Gastroesophageal sphincter (tissue), 4 donors: ENCODE data around the gene SF3B2. TPM values are rescaled to one million over a fixed set of nuclear protein-coding genes. Genes with fewer than 3 reads are reported as not detected.
A peak's percentile ranks its signal among the peaks of the same experiment; 100 is the strongest.

Source experiments
- ATAC-seq: fragments of 150-250 bp; one replicate; pipeline ENCODE4 v1.9.1; 2016; ENCODE audit warnings: mild to moderate bottlenecking, moderate library complexity
- H3K27ac ChIP-seq, 4 donors: fragments of 200-600 bp; sonication (generic) in 3 of 4; 1 replicate in 3 of 4; 2 replicates in 1 of 4; pipeline ENCODE4 v1.5.1; 2016 to 2019
- H3K27me3 ChIP-seq: fragments of 200-600 bp; sonication (generic); one replicate; pipeline ENCODE4 v1.5.1; 2019
- H3K36me3 ChIP-seq, 2 donors: fragments of 200-600 bp; sonication (generic); one replicate each; pipeline ENCODE4 v1.5.1; 2019; ENCODE audit warnings: control low read depth in 1 of 2
- H3K4me1 ChIP-seq, 3 donors: fragments of 200-600 bp; sonication (generic); 1 replicate in 2 of 3; 2 replicates in 1 of 3; pipeline ENCODE4 v1.5.1; 2016 to 2019; ENCODE audit warnings: control low read depth in 2 of 3
- H3K4me3 ChIP-seq, 2 donors: fragments of 200-600 bp; sonication (generic); one replicate each; pipeline ENCODE4 v1.5.1; 2019; ENCODE audit warnings: mild to moderate bottlenecking in 1 of 2, moderate library complexity in 1 of 2
- H3K9me3 ChIP-seq, 3 donors: fragments of 200-600 bp; sonication (generic); one replicate each; pipeline ENCODE4 v1.5.1; 2017 to 2019; ENCODE audit warnings: control low read depth in 2 of 3
- EP300 ChIP-seq: sonication (generic); formaldehyde crosslinking; IDR thresholded peaks from one replicate; pipeline ENCODE4 v1.6.1; 2017; ENCODE audit warnings: antibody characterized with exemption, mild to moderate bottlenecking
- POLR2A ChIP-seq, 2 donors: fragments of 450-650 bp; IDR thresholded peaks; one replicate each; pipeline ENCODE4 v1.6.1; 2017; ENCODE audit warnings: antibody characterized with exemption in 2 of 2, mild to moderate bottlenecking in 2 of 2, moderate library complexity in 1 of 2
- POLR2AphosphoS5 ChIP-seq: sonication (generic); formaldehyde crosslinking; IDR thresholded peaks from one replicate; pipeline ENCODE4 v1.6.1; 2017; ENCODE audit warnings: antibody characterized with exemption
- WGBS, 2 donors: methylation state at CpG; one replicate each; pipeline ENCODE4 v1.1.5; 2018; ENCODE audit warnings: low coverage in 1 of 2; 5-methylcytosine and 5-hydroxymethylcytosine counted together
- total RNA-seq, 4 donors: library from RNA; depleted of rRNA; stranded (reverse); fragments of >200 nt; gene quantifications; one replicate each; pipeline ENCODE4 v1.1.0, GENCODE V29; 2016
- TF ChIP-seq, protein P1 (sequence below), 4 experiments: fragments of 200-600 bp in 2 of 4; fragments of 450-650 bp in 2 of 4; sonication (generic) in 1 of 4; IDR thresholded peaks; one replicate each; pipeline ENCODE4 v1.5.1; 2017 to 2019; ENCODE audit warnings: antibody characterized with exemption in 4 of 4, mild to moderate bottlenecking in 2 of 4, moderate library complexity in 2 of 4

Gene SF3B2
- total RNA-seq, 4 donors from 2014 or later = 113 to 179 (median 160) TPM

- peaks cover 7 to 98% of the 10 kb centered on the region in 2 donors for H3K36me3 ChIP-seq
- ATAC-seq = no peak
- 94% methylated on average over 2 of the region's 2 CpGs; no CpG with 5 or more reads in 1 of the 2 donors for WGBS, 2 donors
- H3K9me3 ChIP-seq = no peaks in the 10 kb centered on the region
- no peak overlapping the region for H3K27ac ChIP-seq
- no peaks in the 10 kb centered on the region for H3K27me3 ChIP-seq
- peaks cover 3 to 12% (median 10%) of the 10 kb centered on the region in 3 donors for H3K4me1 ChIP-seq
- TF ChIP-seq, protein P1, sequence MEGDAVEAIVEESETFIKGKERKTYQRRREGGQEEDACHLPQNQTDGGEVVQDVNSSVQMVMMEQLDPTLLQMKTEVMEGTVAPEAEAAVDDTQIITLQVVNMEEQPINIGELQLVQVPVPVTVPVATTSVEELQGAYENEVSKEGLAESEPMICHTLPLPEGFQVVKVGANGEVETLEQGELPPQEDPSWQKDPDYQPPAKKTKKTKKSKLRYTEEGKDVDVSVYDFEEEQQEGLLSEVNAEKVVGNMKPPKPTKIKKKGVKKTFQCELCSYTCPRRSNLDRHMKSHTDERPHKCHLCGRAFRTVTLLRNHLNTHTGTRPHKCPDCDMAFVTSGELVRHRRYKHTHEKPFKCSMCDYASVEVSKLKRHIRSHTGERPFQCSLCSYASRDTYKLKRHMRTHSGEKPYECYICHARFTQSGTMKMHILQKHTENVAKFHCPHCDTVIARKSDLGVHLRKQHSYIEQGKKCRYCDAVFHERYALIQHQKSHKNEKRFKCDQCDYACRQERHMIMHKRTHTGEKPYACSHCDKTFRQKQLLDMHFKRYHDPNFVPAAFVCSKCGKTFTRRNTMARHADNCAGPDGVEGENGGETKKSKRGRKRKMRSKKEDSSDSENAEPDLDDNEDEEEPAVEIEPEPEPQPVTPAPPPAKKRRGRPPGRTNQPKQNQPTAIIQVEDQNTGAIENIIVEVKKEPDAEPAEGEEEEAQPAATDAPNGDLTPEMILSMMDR (IDR thresholded peaks at IDR 0.05) = no peak
- TF ChIP-seq POLR2AphosphoS5 (no peak), EP300 (no peak), POLR2A (IDR thresholded peaks at IDR 0.05) (no peak)
- H3K4me3 ChIP-seq = no peak overlapping the region
Measured at GRCh38 chr11:66063900-66064299, 11.7 kb downstream of the SF3B2 start.

DNA sequence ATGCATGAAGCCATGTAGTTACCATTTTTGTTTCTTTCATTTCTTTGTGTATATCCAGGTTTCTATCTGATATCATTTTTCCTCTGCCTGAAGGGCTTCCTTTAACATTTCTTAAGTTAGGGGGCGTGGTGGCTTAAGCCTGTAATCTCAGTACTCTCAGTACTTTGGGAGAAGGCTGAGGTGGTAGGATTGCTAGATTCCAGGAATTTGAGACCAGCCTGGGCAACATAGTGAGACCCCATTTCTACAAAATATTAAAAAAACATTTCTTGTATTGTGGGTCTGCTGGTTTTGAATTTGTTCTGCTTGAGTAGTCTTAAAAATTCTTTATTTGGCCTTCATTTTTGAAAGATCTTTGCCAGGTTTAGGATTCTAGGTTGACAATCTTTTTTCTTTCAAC is 12.4 kb downstream of the SF3B2 start:
- H3K36me3 ChIP-seq = peaks cover 7 to 92% of the 10 kb centered on the region in 2 donors
- TF ChIP-seq, protein P1 (IDR thresholded peaks at IDR 0.05) = no peak
- TF ChIP-seq POLR2AphosphoS5 (no peak), EP300 (no peak), POLR2A (IDR thresholded peaks at IDR 0.05) (no peak)
- ATAC-seq = no peak
- no peak overlapping the region for H3K27ac ChIP-seq
- H3K4me1 ChIP-seq = peaks cover 3 to 19% (median 14%) of the 10 kb centered on the region in 3 donors
- H3K4me3 ChIP-seq = no peak overlapping the region
- WGBS, 2 donors = 100% methylated on average over 1 of the region's 1 CpG
- H3K9me3 ChIP-seq = no peaks in the 10 kb centered on the region
- no peaks in the 10 kb centered on the region for H3K27me3 ChIP-seq

- 77 to 84% methylated on average over 2 of the region's 3 CpGs for WGBS, 2 donors
- Histone ChIP-seq H3K27ac (peak overlapping the region in 1 of 4 donors; percentile 95), H3K9me3 (no peaks in the 10 kb centered on the region), H3K36me3 (peaks cover 6 to 70% of the 10 kb centered on the region in 2 donors), H3K27me3 (no peaks in the 10 kb centered on the region), H3K4me1 (peaks cover 3 to 32% (median 18%) of the 10 kb centered on the region in 3 donors), H3K4me3 (no peak overlapping the region)
- no peak for ATAC-seq
- TF ChIP-seq EP300 (no peak), POLR2A (IDR thresholded peaks at IDR 0.05) (no peak), POLR2AphosphoS5 (no peak)
- TF ChIP-seq, protein P1 (IDR thresholded peaks at IDR 0.05) = no peak
Measured at GRCh38 chr11:66066751-66067150, 14.6 kb downstream of the SF3B2 start.

GRCh38 chr11:66067640-66068039 is 15.5 kb downstream of the SF3B2 start:
- peaks cover 4 to 61% of the 10 kb centered on the region in 2 donors for H3K36me3 ChIP-seq

More at GRCh38 chr11:66067640-66068039, 15.5 kb downstream of the SF3B2 start:
- Histone ChIP-seq H3K27me3 (no peaks in the 10 kb centered on the region), H3K27ac (peak overlapping the region in 3 of 4 donors; percentile 90 to 95 (median 91)), H3K4me1 (peaks cover 3 to 41% (median 18%) of the 10 kb centered on the region in 3 donors), H3K4me3 (no peak overlapping the region), H3K9me3 (no peaks in the 10 kb centered on the region)
- no peak for ATAC-seq
- TF ChIP-seq, protein P1 (IDR thresholded peaks at IDR 0.05) = no peak
- no peak for TF ChIP-seq POLR2A (IDR thresholded peaks at IDR 0.05)
- no peak for TF ChIP-seq POLR2AphosphoS5
- no peak for TF ChIP-seq EP300
- no CpG with 5 or more reads among the region's 4 CpGs for WGBS, 2 donors
